A549 treated with DMSO at 1 μM for 4 hours (cell line): ENCODE measurements around the gene SPR. TPM values are rescaled to one million over a fixed set of nuclear protein-coding genes. Genes with fewer than 3 reads are reported as not detected.

Source experiments
- total RNA-seq: library from RNA; stranded (reverse); fragments of 200-300 nt; extraction: Qiagen RNA extraction; gene quantifications from 5 replicates; pipeline ENCODE4 v1.2.3, GENCODE V29; 2022; ENCODE audit warnings: low read depth

SPR gene
- 95.3 to 149 TPM (median 137 TPM) in 5 replicates for total RNA-seq

GRCh38 chr2:72887032-72887739, at the start of gene SPR:
TSS of gene SPR (plus strand) at chr2:72887408. CDS start at chr2:72887433, 25 bp downstream.

GRCh38 chr2:72917138-72917876, 30.1 kb downstream of the SPR start, which contains the start of gene EMX1:
TSS of gene EMX1 (plus strand) at chr2:72917519. CDS start at chr2:72917853, 334 bp downstream.

Other genes starting within 250 kb of the SPR start
- 6.7 to 9.7 TPM (median 8.8 TPM) in 5 replicates for gene EXOC6B, start 61.4 kb upstream of the SPR start, total RNA-seq
- gene EMX1, start 30.1 kb downstream of the SPR start, total RNA-seq: 0.07 to 0.38 TPM (median 0.10 TPM) in 4 of 5 replicates, not detected in the other
- 13.5 to 17.9 TPM (median 17.2 TPM) in 5 replicates for gene SFXN5, start 184.3 kb downstream of the SPR start, total RNA-seq
- gene RAB11FIP5, start 225.5 kb downstream of the SPR start, total RNA-seq: 35.3 to 38.8 TPM (median 37.0 TPM) in 5 replicates